GM19043 (cell line): ENCODE data around the gene INSYN2B.

Experiments used
- ATAC-seq: cut with Tn5 transposase; IDR thresholded peaks from one replicate; pipeline ENCODE4 v1.9.1; 2021; ENCODE audit warnings: low read depth; ENCODE audit not compliant: unreplicated experiment

INSYN2B gene

GRCh38 chr5:169980418-169981053 is at the start of gene INSYN2B:
TSS of gene INSYN2B (minus strand) at chr5:169980495. CDS start at chr5:169883898, 96,597 bp downstream.
- ATAC-seq, result no peak

DNA sequence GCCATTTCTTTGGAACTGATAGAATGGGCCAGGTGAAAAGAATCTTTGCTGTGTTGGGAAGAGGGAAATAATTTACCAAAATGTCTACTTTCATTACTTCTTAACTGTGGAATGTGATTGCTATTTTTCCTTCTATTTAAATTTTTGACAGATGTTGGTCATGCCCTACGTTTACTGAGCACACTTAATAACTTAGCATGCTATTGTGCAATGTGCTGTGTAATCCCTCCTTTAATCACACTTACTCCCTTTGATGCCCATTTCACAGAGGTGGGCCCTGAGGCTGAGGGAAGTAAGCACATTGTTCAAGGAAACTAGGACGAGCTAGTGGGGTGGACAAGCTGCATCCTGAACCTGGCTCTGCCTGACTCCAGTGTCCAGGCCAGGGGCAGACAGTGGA is 47.8 kb upstream of the INSYN2B start:
- ATAC-seq, result no peak

GRCh38 chr5:170025853-170026252 is 45.6 kb upstream of the INSYN2B start:
- no peak for ATAC-seq

DNA sequence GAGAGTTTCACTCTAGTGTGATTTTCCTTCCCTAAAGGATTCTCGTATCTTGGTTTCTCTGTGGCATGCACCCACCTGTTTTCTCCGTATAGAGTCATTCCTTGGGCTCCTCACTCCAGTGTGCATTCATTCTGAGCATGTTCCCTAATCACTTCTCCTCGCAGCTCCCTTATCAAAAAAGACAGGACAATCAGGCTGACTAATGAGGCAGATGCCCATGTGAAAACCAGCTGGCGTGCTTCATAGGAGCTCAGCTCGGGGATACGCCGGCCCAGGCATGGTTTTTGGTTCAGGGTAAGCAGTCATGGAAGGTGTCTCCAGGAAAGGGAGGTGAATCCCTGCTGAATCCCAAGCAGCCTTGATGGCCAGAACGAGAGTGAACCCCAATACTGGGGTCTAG is 41.2 kb upstream of the INSYN2B start:
- ATAC-seq, result no peak

DNA sequence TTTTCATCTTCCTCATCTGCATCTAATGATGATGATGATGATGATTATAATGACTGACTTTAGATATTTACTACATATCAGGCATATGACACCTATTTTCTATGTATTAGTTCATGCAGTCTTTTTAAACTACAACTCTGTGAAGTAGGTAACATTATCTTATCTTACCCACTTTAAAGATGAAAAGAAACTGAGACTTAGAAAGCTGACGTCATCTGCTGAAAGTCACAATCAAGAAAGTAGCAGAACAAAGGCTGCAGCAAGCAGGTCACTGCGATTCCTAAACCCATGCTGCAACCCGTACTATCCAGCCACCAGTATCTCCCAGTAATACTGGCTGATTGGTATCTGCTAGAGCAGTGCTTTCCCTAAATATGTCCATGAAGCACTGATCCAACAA is 40.1 kb upstream of the INSYN2B start:
- no peak for ATAC-seq

- ATAC-seq, result no peak
These were observed 32.3 kb upstream of the INSYN2B start for GRCh38 chr5:170012622-170013021.

- ATAC-seq, result no peak
These were observed 31.5 kb upstream of the INSYN2B start for GRCh38 chr5:170011751-170012150.

DNA sequence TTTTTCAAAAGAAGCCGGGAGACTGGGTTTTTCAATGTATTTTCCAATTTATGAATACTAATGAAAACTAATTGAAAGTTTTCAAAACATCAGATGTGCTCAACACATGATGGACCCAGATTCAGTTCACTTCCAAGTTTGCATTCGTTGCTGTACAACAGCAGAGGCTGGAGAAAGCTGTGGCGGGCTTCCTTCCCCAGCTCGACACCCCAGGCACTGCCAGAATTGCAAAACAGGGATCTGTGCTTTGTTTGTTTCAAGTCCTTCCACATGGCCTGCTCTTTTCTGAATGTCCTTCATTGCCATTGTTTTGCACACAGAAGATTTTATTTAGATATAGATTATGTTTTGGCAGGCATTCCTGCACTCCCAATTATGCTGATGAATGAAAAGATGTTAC is 30.3 kb upstream of the INSYN2B start:
- ATAC-seq, result no peak

DNA sequence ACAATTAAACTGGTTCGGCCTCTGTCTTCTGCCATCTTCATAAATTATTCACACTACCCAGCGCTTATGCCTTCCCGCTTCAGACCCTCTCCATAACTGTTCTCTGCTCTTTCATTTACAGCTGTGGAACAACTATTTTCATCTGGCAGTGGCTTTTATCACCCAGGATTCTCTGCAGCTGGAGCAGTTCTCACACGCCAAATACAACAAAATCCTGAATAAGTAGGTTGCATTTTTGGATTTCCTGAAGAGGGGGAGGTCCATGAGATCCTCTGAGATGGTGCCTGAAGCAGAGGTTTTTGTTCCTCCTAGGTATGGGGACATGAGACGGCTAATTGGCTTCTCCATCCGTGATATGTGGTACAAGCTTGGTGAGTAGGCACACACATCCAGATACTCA is 28.1 kb upstream of the INSYN2B start:
- no peak for ATAC-seq

- no peak for ATAC-seq
These were observed 25.7 kb upstream of the INSYN2B start for GRCh38 chr5:170006021-170006420.

DNA sequence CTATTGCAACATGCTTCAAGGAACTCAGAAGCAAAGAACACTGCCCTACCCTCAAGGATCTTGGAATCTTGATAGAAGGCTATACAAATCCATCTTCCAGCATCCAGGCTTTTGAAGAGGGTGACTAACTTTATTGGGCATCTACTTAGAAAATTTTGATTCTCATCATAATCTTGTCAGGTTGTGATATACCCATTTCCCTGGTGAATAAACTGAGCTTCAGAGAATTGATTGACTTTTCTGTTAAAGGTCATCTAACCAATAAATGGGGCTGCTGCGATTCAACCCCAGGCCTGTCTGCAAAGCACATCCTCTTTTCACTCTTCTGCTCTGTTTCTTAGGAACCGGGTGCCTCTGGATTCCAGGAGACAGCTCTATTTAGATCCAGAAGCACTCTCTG is 19.9 kb upstream of the INSYN2B start:
- ATAC-seq, result no peak

DNA sequence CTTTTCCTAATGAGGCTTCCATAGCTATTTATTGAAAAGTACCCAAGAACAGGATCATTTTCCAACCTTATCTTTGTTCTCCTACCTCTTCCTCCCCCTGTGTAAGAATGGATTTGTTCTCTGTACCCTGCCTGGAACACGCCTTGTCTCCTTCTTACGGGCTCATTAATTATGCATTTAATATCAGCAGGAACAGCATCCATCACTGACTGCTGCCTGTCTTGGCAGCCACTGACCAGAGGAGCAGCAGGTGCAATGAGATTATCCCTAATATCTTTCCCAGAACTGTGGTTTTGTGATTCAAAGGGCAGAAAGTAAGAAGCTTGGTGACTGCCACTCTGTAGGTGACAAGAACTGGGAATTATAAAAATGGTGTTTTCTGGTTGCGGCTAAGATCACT is 19.3 kb upstream of the INSYN2B start:
- no peak for ATAC-seq

GRCh38 chr5:169997798-169998197 is 17.5 kb upstream of the INSYN2B start:
- no peak for ATAC-seq

DNA sequence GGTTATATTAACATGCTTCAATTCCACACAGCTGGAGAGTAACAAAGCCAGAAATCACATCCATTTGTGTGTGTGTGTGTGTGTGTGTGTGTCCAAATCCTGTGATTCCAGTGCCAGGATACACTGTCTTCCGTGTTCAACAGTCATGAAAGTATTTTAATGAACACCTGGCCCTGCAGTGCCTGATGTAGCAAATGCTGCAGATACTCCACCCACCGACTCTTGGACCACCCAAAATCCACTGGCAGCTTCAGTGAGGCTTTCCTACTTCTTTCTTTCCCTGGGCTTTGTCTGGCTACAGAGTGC is 13.1 kb upstream of the INSYN2B start:
- ATAC-seq, result no peak

GRCh38 chr5:169992789-169993484 is 12.6 kb upstream of the INSYN2B start:
- ATAC-seq, result no peak

DNA sequence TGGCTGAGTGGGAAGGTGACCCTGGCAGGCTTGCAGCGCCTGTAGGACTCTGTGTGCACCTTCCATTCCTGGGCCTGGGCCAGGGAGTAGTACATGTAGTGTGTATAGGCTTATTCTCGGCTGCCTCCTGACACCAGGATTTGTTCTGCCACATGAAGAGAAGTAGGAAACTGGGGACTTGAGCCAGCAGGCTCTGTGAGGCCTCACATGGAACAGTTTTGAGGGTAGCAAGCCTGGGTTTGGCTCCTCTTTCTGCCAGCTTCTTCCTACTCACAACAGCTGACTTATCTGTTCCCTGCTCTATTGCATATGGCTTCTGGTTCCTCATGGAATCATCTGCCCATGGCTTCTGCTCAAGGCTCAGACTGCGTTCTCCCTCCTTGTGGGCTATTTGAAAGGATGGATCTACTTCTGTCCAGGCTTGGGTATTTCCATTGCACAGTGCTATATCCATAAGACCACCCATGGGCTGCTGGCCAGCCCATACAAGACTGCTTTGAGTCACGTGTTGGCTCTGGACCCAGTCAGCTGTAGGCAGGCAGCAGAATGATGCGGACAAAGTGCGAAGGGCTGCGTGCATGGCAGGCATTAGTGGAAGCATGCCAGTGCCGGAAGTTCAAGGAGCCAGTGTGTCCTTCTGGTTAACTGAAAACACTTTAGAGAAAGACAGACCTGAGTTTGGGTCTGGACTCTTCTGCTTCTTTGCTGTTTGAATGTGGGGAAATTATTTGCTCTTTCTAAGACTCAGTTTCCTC is 11.0 kb upstream of the INSYN2B start:
- ATAC-seq, result no peak

DNA sequence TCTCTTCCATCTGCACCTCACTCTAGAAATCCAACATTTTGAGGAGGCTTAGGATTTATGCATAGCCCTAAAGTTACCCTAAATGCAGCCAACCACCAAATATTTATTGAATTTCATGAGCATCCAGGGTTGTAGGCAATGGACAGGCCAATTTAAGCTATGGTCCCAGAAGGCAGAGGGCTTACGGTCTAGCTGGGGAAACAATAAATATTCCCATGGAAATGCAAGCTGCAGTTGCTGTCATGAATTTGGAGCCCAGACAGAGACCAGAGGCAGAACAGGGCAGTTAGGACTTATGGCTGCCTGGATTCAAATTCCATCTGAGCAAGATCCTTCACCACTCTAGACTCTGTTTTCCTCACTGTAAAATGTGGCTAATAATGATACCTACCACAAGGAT is 9.1 kb upstream of the INSYN2B start:
- ATAC-seq, result no peak

- ATAC-seq, result no peak
These were observed 8.7 kb upstream of the INSYN2B start for GRCh38 chr5:169988947-169989346.

GRCh38 chr5:169988206-169988605 is 7.9 kb upstream of the INSYN2B start:
- ATAC-seq, result no peak

DNA sequence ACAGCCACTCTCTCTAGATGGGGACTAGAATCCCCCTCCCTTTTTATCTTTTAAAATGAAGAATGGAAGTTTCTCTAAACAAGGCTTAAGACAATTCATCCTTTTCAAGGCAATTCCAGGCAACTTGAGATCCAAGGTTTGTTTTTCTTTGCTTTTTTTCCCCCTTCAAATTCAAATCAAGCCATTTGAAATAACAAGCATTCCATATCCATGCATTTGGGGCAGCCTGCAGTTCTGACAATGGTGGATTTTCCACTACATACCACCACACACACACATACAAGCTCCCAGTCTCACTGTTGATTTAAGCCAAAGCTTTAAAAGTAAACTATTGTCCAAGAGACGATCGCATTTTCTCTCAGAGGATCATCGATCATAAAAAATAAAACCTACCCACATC is 424 bp downstream of the INSYN2B start:
- no peak for ATAC-seq

GRCh38 chr5:169978714-169979113 is 1.6 kb downstream of the INSYN2B start:
- no peak for ATAC-seq
